HepG2 (cell line): ENCODE data around the gene PIF1. TPM values are rescaled to one million over a fixed set of nuclear protein-coding genes. Genes with fewer than 3 reads are reported as not detected.

Experiments
- AKAP8 ChIP-seq: sonication (generic); formaldehyde crosslinking; IDR thresholded peaks from 2 replicates; pipeline ENCODE4 v1.5.1; 2020; ENCODE audit warnings: mild to moderate bottlenecking, missing genetic modification reagents
- ARID2 ChIP-seq: sonication (generic); formaldehyde crosslinking; IDR thresholded peaks from 2 replicates; pipeline ENCODE4 v1.8.1; 2022; ENCODE audit warnings: mild to moderate bottlenecking, missing genetic modification reagents, borderline replicate concordance
- ARNT ChIP-seq: fragments of 450-650 bp; IDR thresholded peaks from 2 replicates; pipeline ENCODE4 v1.6.1; 2017
- FOXM1 ChIP-seq: sonication (generic); formaldehyde crosslinking; IDR thresholded peaks from 2 replicates; pipeline ENCODE4 v1.5.0; 2020; ENCODE audit warnings: missing genetic modification reagents
- GATAD1 ChIP-seq: IDR thresholded peaks from 2 replicates; pipeline ENCODE4 v1.6.1; 2016; ENCODE audit warnings: missing genetic modification reagents, missing compliant biosample characterization
- GMEB2 ChIP-seq: IDR thresholded peaks from 2 replicates; pipeline ENCODE4 v1.6.1; 2016; ENCODE audit warnings: missing biosample characterization, missing genetic modification reagents, low read depth
- HOXA3 ChIP-seq: sonication (generic); formaldehyde crosslinking; IDR thresholded peaks from 2 replicates; pipeline ENCODE4 v1.5.0; 2020; ENCODE audit warnings: missing genetic modification reagents
- KDM3A ChIP-seq: IDR thresholded peaks from 2 replicates; pipeline ENCODE4 v1.6.1; 2018; ENCODE audit warnings: low read depth, missing compliant biosample characterization
- MED1 ChIP-seq: sonication (generic); formaldehyde crosslinking; IDR thresholded peaks from 2 replicates; pipeline ENCODE4 v1.4.0; 2020; ENCODE audit warnings: missing genetic modification reagents
- NFIB ChIP-seq: sonication (generic); formaldehyde crosslinking; IDR thresholded peaks from 2 replicates; pipeline ENCODE4 v1.9.0; 2021; ENCODE audit warnings: missing genetic modification reagents, mild to moderate bottlenecking, borderline replicate concordance
- TARDBP ChIP-seq: sonication (generic); formaldehyde crosslinking; IDR thresholded peaks from 2 replicates; pipeline ENCODE4 v1.8.0; 2022; ENCODE audit warnings: mild to moderate bottlenecking, missing genetic modification reagents
- TCF7L2 ChIP-seq: IDR thresholded peaks from 2 replicates; pipeline ENCODE4 v1.6.1; 2011; ENCODE audit warnings: mild to moderate bottlenecking, low read depth, low read length, moderate library complexity
- THAP11 ChIP-seq: IDR thresholded peaks from 2 replicates; pipeline ENCODE4 v1.6.1; 2016; ENCODE audit warnings: missing biosample characterization, missing genetic modification reagents
- ZNF121 ChIP-seq: sonication (generic); formaldehyde crosslinking; IDR thresholded peaks from 2 replicates; pipeline ENCODE4 v1.5.0; 2020; ENCODE audit warnings: mild to moderate bottlenecking, missing genetic modification reagents
- ZNF264 ChIP-seq: sonication (generic); formaldehyde crosslinking; IDR thresholded peaks from 2 replicates; pipeline ENCODE4 v1.4.0; 2020; ENCODE audit warnings: missing genetic modification reagents
- ZNF496 ChIP-seq: sonication (generic); formaldehyde crosslinking; IDR thresholded peaks from 2 replicates; pipeline ENCODE4 v1.8.1; 2023; ENCODE audit warnings: mild to moderate bottlenecking, moderate library complexity, missing genetic modification reagents; ENCODE audit not compliant: insufficient replicate concordance
- ZNF558 ChIP-seq: sonication (generic); formaldehyde crosslinking; IDR thresholded peaks from 2 replicates; pipeline ENCODE4 v1.9.0; 2022; ENCODE audit warnings: mild to moderate bottlenecking, missing genetic modification reagents, borderline replicate concordance
- ZNF75D ChIP-seq: sonication (generic); formaldehyde crosslinking; IDR thresholded peaks from 2 replicates; pipeline ENCODE4 v1.8.1; 2023; ENCODE audit warnings: missing genetic modification reagents, mild to moderate bottlenecking, borderline replicate concordance
- ZNF777 ChIP-seq: sonication (generic); formaldehyde crosslinking; IDR thresholded peaks from 2 replicates; pipeline ENCODE4 v1.4.0; 2020; ENCODE audit warnings: missing genetic modification reagents
- ZNF891 ChIP-seq: sonication (generic); formaldehyde crosslinking; IDR thresholded peaks from 2 replicates; pipeline ENCODE4 v1.5.0; 2020; ENCODE audit warnings: mild to moderate bottlenecking, missing genetic modification reagents
- polyA plus RNA-seq, 8 experiments: library from polyadenylated mRNA; depleted of rRNA in 3 of 8; stranded (reverse) in 7 of 8; unstranded in 1 of 8; fragments of >200 nt; fragmentation: Illumina TruSeq in 4 of 8; extraction: Trizol in 4 of 8; gene quantifications; 2 replicates each; pipeline versions ENCODE4 v1.2.1 to v1.2.3, GENCODE V29; 2011 to 2016; ENCODE audit warnings: low read depth in 4 of 8, missing spikeins in 1 of 8, mixed read lengths in 1 of 8; ENCODE audit not compliant: insufficient read depth in 1 of 8
- total RNA-seq, 5 experiments: library from RNA; depleted of rRNA; stranded (reverse); fragments of >200 nt; fragmentation: Illumina TruSeq; extraction: Trizol; gene quantifications; 2 replicates each; pipeline ENCODE4 v1.2.3, GENCODE V29; 2016; ENCODE audit warnings: low read depth in 1 of 5
- TF ChIP-seq, protein P1 (sequence below): sonication (generic); formaldehyde crosslinking; IDR thresholded peaks from 2 replicates; pipeline ENCODE4 v1.8.0; 2022; ENCODE audit warnings: missing genetic modification reagents, low read depth, mild to moderate bottlenecking, borderline replicate concordance
- TF ChIP-seq, protein P2 (sequence below): IDR thresholded peaks from 2 replicates; pipeline ENCODE4 v1.6.1; 2016; ENCODE audit warnings: low read depth, borderline replicate concordance
- TF ChIP-seq, protein P3 (sequence below): sonication (generic); formaldehyde crosslinking; IDR thresholded peaks from 2 replicates; pipeline ENCODE4 v1.4.0; 2020; ENCODE audit warnings: missing genetic modification reagents
- TF ChIP-seq, protein P4 (sequence below): sonication (generic); formaldehyde crosslinking; IDR thresholded peaks from 2 replicates; pipeline ENCODE4 v1.4.0; 2020; ENCODE audit warnings: missing genetic modification reagents, borderline replicate concordance
- TF ChIP-seq, protein P5 (sequence below): sonication (generic); formaldehyde crosslinking; IDR thresholded peaks from 2 replicates; pipeline ENCODE4 v1.8.0; 2023; ENCODE audit warnings: mild to moderate bottlenecking, missing genetic modification reagents

PIF1 gene
- total and polyA plus RNA-seq, 2 of the 13 experiments (the other 11 are each of a cell fraction or from before 2014, with no cell fraction given): 18.5 to 19.7 TPM

DNA sequence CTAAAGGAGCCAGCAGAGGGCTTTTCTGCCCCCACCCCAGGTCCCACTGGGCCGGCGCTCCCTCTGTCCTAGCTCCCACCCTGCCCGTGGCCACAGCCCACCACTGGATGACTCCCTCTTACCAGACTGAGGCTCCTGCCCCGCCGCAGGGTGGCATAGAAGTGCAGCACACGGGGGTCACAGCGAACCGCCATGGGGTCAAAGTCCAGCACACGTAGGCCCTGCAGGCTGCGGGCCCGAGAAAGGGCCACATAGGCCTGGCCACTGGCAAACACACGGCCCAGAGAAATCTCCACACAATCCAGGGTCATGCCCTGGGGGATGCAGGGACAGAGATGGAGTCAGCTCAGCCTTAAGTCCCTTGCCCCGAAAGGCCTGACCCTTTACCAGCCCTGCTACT is 9.0 kb downstream of the PIF1 start (continued):
- TF ChIP-seq, protein P1, sequence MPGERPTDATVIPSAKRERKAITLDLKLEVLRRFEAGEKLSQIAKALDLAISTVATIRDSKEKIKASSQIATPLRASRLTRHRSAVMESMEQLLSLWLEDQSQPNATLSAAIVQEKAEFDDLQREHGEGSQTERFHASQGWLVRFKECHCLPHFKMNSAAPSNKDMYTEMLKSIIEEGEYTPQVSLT (CRISPR knock-in tag): no peak
- TF ChIP-seq GMEB2: no peak
- TF ChIP-seq MED1 (CRISPR knock-in tag): peak; percentile 23; the same call in 1 of the 2 replicates
- TF ChIP-seq, protein P2, sequence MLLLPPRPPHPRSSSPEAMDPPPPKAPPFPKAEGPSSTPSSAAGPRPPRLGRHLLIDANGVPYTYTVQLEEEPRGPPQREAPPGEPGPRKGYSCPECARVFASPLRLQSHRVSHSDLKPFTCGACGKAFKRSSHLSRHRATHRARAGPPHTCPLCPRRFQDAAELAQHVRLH (CRISPR knock-in tag): no peak
- TF ChIP-seq, protein P3, sequence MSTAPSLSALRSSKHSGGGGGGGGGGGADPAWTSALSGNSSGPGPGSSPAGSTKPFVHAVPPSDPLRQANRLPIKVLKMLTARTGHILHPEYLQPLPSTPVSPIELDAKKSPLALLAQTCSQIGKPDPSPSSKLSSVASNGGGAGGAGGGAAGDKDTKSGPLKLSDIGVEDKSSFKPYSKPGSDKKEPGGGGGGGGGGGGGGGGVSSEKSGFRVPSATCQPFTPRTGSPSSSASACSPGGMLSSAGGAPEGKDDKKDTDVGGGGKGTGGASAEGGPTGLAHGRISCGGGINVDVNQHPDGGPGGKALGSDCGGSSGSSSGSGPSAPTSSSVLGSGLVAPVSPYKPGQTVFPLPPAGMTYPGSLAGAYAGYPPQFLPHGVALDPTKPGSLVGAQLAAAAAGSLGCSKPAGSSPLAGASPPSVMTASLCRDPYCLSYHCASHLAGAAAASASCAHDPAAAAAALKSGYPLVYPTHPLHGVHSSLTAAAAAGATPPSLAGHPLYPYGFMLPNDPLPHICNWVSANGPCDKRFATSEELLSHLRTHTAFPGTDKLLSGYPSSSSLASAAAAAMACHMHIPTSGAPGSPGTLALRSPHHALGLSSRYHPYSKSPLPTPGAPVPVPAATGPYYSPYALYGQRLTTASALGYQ (CRISPR knock-in tag): no peak
- no peak for TF ChIP-seq ZNF264
- no peak for TF ChIP-seq ARID2 (CRISPR knock-in tag)
- peak; percentile 46; the same call in 1 of the 2 replicates for TF ChIP-seq ZNF121 (CRISPR knock-in tag)
- TF ChIP-seq ZNF891 (CRISPR knock-in tag): no peak
- no peak for TF ChIP-seq ZNF558 (CRISPR knock-in tag)
- TF ChIP-seq, protein P4, sequence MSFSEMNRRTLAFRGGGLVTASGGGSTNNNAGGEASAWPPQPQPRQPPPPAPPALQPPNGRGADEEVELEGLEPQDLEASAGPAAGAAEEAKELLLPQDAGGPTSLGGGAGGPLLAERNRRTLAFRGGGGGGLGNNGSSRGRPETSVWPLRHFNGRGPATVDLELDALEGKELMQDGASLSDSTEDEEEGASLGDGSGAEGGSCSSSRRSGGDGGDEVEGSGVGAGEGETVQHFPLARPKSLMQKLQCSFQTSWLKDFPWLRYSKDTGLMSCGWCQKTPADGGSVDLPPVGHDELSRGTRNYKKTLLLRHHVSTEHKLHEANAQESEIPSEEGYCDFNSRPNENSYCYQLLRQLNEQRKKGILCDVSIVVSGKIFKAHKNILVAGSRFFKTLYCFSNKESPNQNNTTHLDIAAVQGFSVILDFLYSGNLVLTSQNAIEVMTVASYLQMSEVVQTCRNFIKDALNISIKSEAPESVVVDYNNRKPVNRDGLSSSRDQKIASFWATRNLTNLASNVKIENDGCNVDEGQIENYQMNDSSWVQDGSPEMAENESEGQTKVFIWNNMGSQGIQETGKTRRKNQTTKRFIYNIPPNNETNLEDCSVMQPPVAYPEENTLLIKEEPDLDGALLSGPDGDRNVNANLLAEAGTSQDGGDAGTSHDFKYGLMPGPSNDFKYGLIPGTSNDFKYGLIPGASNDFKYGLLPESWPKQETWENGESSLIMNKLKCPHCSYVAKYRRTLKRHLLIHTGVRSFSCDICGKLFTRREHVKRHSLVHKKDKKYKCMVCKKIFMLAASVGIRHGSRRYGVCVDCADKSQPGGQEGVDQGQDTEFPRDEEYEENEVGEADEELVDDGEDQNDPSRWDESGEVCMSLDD (CRISPR knock-in tag): no peak
- 0 out of 2 replicates have a peak, but pooled peaks have one; percentile 58 for TF ChIP-seq KDM3A (CRISPR knock-in tag)
- peak; percentile 80 for TF ChIP-seq HOXA3 (CRISPR knock-in tag)
- TF ChIP-seq ZNF777 (CRISPR knock-in tag): no peak
- TF ChIP-seq THAP11 (CRISPR knock-in tag): peak; percentile 33; the same call in 1 of the 2 replicates
- TF ChIP-seq AKAP8: peak; percentile 48; the same call in 1 of the 2 replicates
- TF ChIP-seq FOXM1 (CRISPR knock-in tag): no peak
- TF ChIP-seq NFIB (CRISPR knock-in tag): no peak
- TF ChIP-seq ZNF496 (CRISPR knock-in tag): no peak
- TF ChIP-seq TARDBP (CRISPR knock-in tag): no peak
- TF ChIP-seq ARNT: no peak
- no peak for TF ChIP-seq ZNF75D (CRISPR knock-in tag)
- TF ChIP-seq TCF7L2: no peak
- TF ChIP-seq, protein P5, sequence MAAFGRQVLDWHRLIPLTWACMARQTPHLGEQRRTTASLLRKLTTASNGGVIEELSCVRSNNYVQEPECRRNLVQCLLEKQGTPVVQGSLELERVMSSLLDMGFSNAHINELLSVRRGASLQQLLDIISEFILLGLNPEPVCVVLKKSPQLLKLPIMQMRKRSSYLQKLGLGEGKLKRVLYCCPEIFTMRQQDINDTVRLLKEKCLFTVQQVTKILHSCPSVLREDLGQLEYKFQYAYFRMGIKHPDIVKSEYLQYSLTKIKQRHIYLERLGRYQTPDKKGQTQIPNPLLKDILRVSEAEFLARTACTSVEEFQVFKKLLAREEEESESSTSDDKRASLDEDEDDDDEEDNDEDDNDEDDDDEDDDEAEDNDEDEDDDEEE (CRISPR knock-in tag): no peak
- peak; percentile 51; the same call in 1 of the 2 replicates for TF ChIP-seq GATAD1 (CRISPR knock-in tag)
